ENCODE measurements around the gene TMEM238L.

TMEM238L gene

GRCh38 chr17:10799407-10799806 lies 4.5 kb downstream of the TMEM238L start:
- TF ChIP-seq CTCF (conservative IDR thresholded peaks at IDR 0.05; ENCODE audit: low read depth, low read length), result no peak
- Histone ChIP-seq H3K27me3 (ENCODE audit: insufficient read depth, low read depth) (no peaks in the 10 kb centered on the region), H3K4me1 (ENCODE audit: low read depth, poor library complexity, severe bottlenecking) (no peaks in the 10 kb centered on the region), H3K4me3 (IDR thresholded peaks at IDR 0.05; ENCODE audit: insufficient read depth, low read depth, low read length) (no peak overlapping the region), H4K20me1 (ENCODE audit: insufficient read depth) (no peaks in the 10 kb centered on the region), H3K4me2 (no peak overlapping the region), H3K79me2 (ENCODE audit: insufficient read depth, low read depth) (no peaks in the 10 kb centered on the region), H2AFZ (ENCODE audit: low read depth) (no peak overlapping the region), H3K9ac (no peak overlapping the region), H3K27ac (no peak overlapping the region), H3K36me3 (ENCODE audit: insufficient read depth) (no peaks in the 10 kb centered on the region)

- TF ChIP-seq CTCF (conservative IDR thresholded peaks at IDR 0.05; ENCODE audit: low read depth, low read length), result no peak
- Histone ChIP-seq H3K27me3 (ENCODE audit: insufficient read depth, low read depth) (no peaks in the 10 kb centered on the region), H3K27ac (no peak overlapping the region), H2AFZ (ENCODE audit: low read depth) (no peak overlapping the region), H3K9ac (no peak overlapping the region), H3K4me1 (ENCODE audit: low read depth, poor library complexity, severe bottlenecking) (no peaks in the 10 kb centered on the region), H3K4me2 (no peak overlapping the region), H3K4me3 (IDR thresholded peaks at IDR 0.05; ENCODE audit: insufficient read depth, low read depth, low read length) (no peak overlapping the region), H4K20me1 (ENCODE audit: insufficient read depth) (no peaks in the 10 kb centered on the region), H3K36me3 (ENCODE audit: insufficient read depth) (no peaks in the 10 kb centered on the region), H3K79me2 (ENCODE audit: insufficient read depth, low read depth) (no peaks in the 10 kb centered on the region)
Observed at GRCh38 chr17:10798910-10799309, 5.0 kb downstream of the TMEM238L start.

- Histone ChIP-seq H4K20me1 (ENCODE audit: insufficient read depth) (no peaks in the 10 kb centered on the region), H2AFZ (ENCODE audit: low read depth) (no peak overlapping the region), H3K9ac (no peak overlapping the region), H3K27ac (no peak overlapping the region), H3K36me3 (ENCODE audit: insufficient read depth) (no peaks in the 10 kb centered on the region), H3K79me2 (ENCODE audit: insufficient read depth, low read depth) (no peaks in the 10 kb centered on the region), H3K4me1 (ENCODE audit: low read depth, poor library complexity, severe bottlenecking) (no peaks in the 10 kb centered on the region), H3K27me3 (ENCODE audit: insufficient read depth, low read depth) (no peaks in the 10 kb centered on the region), H3K4me2 (no peak overlapping the region), H3K4me3 (IDR thresholded peaks at IDR 0.05; ENCODE audit: insufficient read depth, low read depth, low read length) (no peak overlapping the region)
- no peak for TF ChIP-seq CTCF (conservative IDR thresholded peaks at IDR 0.05; ENCODE audit: low read depth, low read length)
Observed at GRCh38 chr17:10798332-10798749, 5.6 kb downstream of the TMEM238L start.

- Histone ChIP-seq H2AFZ (ENCODE audit: low read depth) (no peak overlapping the region), H3K27ac (no peak overlapping the region), H3K79me2 (ENCODE audit: insufficient read depth, low read depth) (no peaks in the 10 kb centered on the region), H3K4me2 (no peak overlapping the region), H3K27me3 (ENCODE audit: insufficient read depth, low read depth) (no peaks in the 10 kb centered on the region), H3K36me3 (ENCODE audit: insufficient read depth) (no peaks in the 10 kb centered on the region), H3K4me1 (ENCODE audit: low read depth, poor library complexity, severe bottlenecking) (no peaks in the 10 kb centered on the region), H3K4me3 (IDR thresholded peaks at IDR 0.05; ENCODE audit: insufficient read depth, low read depth, low read length) (no peak overlapping the region), H3K9ac (no peak overlapping the region), H4K20me1 (ENCODE audit: insufficient read depth) (no peaks in the 10 kb centered on the region)
- no peak for TF ChIP-seq CTCF (conservative IDR thresholded peaks at IDR 0.05; ENCODE audit: low read depth, low read length)
Observed at GRCh38 chr17:10797476-10798328, 6.2 kb downstream of the TMEM238L start.
